Measurements from ENCODE around the gene TACR2. TPM values are rescaled to one million over a fixed set of nuclear protein-coding genes. Genes with fewer than 3 reads are reported as not detected.

The TACR2 gene
- total and polyA plus RNA-seq, 2 of the 13 experiments (the other 11 are each of a cell fraction or from before 2014, with no cell fraction given), result 0.04 TPM; not detected in 1

- H3K79me2 ChIP-seq (ENCODE audit: insufficient read depth, low read length), result no peaks in the 10 kb centered on the region
- H3K9ac ChIP-seq (ENCODE audit: insufficient read depth, low read depth, low read length), result no peak overlapping the region
- H3K27me3 ChIP-seq (ENCODE audit: control insufficient read depth in 1 of 2, insufficient read depth in 2 of 2, low read length in 2 of 2), result 0 out of 5 replicates have a peak, but pooled peaks cover 0 to 4% of the 10 kb centered on the region in 2 experiments
- ATAC-seq, result no peak
- DNase-seq (ENCODE audit: low spot score), result no peak
- peak overlapping the region; percentile 59 for H3K4me2 ChIP-seq (ENCODE audit: low read depth, low read length)
- intact Hi-C loops (cut with micrococcal nuclease; ENCODE audit: unreplicated experiment) (no loop called here), in situ Hi-C loops (cut with HindIII; ENCODE audit: extremely low pct_ligation_motif_present, low pct_unique_long_range_greater_than_20kb) (loop anchor here (5.0 kb wide), 2 partner anchors 98 to 228 kb away; no protein-coding TSS in a partner anchor)
- H4K20me1 ChIP-seq (ENCODE audit: insufficient read depth, low read length), result no peaks in the 10 kb centered on the region
- no peak overlapping the region for H3K27ac ChIP-seq (ENCODE audit: extremely low read length, insufficient read depth, low read length)
- POLR2A ChIA-PET, result interaction anchor here (1.0 kb wide), 1 partner anchor 16 kb away, joined by 3 read pairs; no protein-coding TSS in a partner anchor
- no peak overlapping the region for H2AFZ ChIP-seq (ENCODE audit: low read length)
- BruUV-seq (replicated peaks), result no TSS peak
- H3K9me3 ChIP-seq (ENCODE audit: low read length), result no peaks in the 10 kb centered on the region
- peak overlapping the region in 1 of 3 experiments; percentile 21; a peak in 1 of 6 replicates for H3K4me3 ChIP-seq (replicated peaks in 1 of 3; ENCODE audit: insufficient read depth in 1 of 3, low read depth in 2 of 3, low read length in 3 of 3)
- WGBS (ENCODE audit: low lambda C conversion rate), result 61% methylated on average over 7 of the region's 7 CpGs
- peaks cover 13% of the 10 kb centered on the region for H3K4me1 ChIP-seq (ENCODE audit: insufficient read depth, low read length)
- no peaks in the 10 kb centered on the region for H3K36me3 ChIP-seq (replicated peaks in 1 of 2; ENCODE audit: control insufficient read depth in 1 of 2, insufficient read depth in 2 of 2, low read length in 2 of 2)
- TF ChIP-seq, protein P1, sequence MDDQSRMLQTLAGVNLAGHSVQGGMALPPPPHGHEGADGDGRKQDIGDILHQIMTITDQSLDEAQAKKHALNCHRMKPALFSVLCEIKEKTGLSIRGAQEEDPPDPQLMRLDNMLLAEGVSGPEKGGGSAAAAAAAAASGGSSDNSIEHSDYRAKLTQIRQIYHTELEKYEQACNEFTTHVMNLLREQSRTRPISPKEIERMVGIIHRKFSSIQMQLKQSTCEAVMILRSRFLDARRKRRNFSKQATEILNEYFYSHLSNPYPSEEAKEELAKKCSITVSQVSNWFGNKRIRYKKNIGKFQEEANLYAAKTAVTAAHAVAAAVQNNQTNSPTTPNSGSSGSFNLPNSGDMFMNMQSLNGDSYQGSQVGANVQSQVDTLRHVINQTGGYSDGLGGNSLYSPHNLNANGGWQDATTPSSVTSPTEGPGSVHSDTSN (CRISPR knock-in tag; IDR thresholded peaks at IDR 0.05; ENCODE audit: borderline replicate concordance), result no peak
- TF ChIP-seq ELF1 (CRISPR knock-in tag; IDR thresholded peaks at IDR 0.05) (0 out of 2 replicates have a peak, but pooled peaks have one; percentile 2), RAD21 (CRISPR knock-in tag; IDR thresholded peaks at IDR 0.05) (peak; percentile 4; the same call in 1 of the 2 replicates)
- no peak for FAIRE-seq
- CTCF ChIA-PET (ENCODE audit: low intra/inter-chr PET ratio, low total read pairs), result interaction anchor here (0.8 to 3.7 kb wide), 2 partner anchors 41 to 98 kb away, joined by 4 to 56 read pairs; no protein-coding TSS in a partner anchor
Measured at GRCh38 chr10:69409176-69409495, 7.6 kb downstream of the TACR2 start.

- H3K27me3 ChIP-seq (ENCODE audit: control insufficient read depth in 1 of 2, insufficient read depth in 2 of 2, low read length in 2 of 2), result 0 out of 5 replicates have a peak, but pooled peaks cover 0 to 4% of the 10 kb centered on the region in 2 experiments
- H3K4me3 ChIP-seq (replicated peaks in 1 of 3; ENCODE audit: insufficient read depth in 1 of 3, low read depth in 2 of 3, low read length in 3 of 3), result peak overlapping the region in 1 of 3 experiments; percentile 21; a peak in 2 of 6 replicates
- no peak overlapping the region for H3K9ac ChIP-seq (ENCODE audit: insufficient read depth, low read depth, low read length)
- ATAC-seq, result peak; percentile 81
- no TSS peak for BruUV-seq (replicated peaks)
- no peak overlapping the region for H2AFZ ChIP-seq (ENCODE audit: low read length)
- peak overlapping the region; percentile 59 for H3K4me2 ChIP-seq (ENCODE audit: low read depth, low read length)
- no peaks in the 10 kb centered on the region for H4K20me1 ChIP-seq (ENCODE audit: insufficient read depth, low read length)
- no peaks in the 10 kb centered on the region for H3K79me2 ChIP-seq (ENCODE audit: insufficient read depth, low read length)
- intact Hi-C loops (cut with micrococcal nuclease; ENCODE audit: unreplicated experiment), result no loop called here
- ChIA-PET POLR2A (interaction anchor here (0.6 to 1.0 kb wide), 4 partner anchors 15 to 192 kb away, joined by 3 read pairs; no protein-coding TSS in a partner anchor), CTCF (ENCODE audit: low intra/inter-chr PET ratio, low total read pairs) (interaction anchor here (0.8 to 3.7 kb wide), 4 partner anchors 41 to 230 kb away, joined by 3 to 56 read pairs (median 4); no protein-coding TSS in a partner anchor)
- WGBS (ENCODE audit: low lambda C conversion rate), result 15% methylated on average over 19 of the region's 64 CpGs
- DNase-seq (ENCODE audit: low spot score), result peak; percentile 80
- no peaks in the 10 kb centered on the region for H3K9me3 ChIP-seq (ENCODE audit: low read length)
- peaks cover 13% of the 10 kb centered on the region for H3K4me1 ChIP-seq (ENCODE audit: insufficient read depth, low read length)
- H3K27ac ChIP-seq (ENCODE audit: extremely low read length, insufficient read depth, low read length), result no peak overlapping the region
- in situ Hi-C loops (cut with HindIII; ENCODE audit: extremely low pct_ligation_motif_present, low pct_unique_long_range_greater_than_20kb), result loop anchor here (5.0 kb wide), 2 partner anchors 99 to 229 kb away; no protein-coding TSS in a partner anchor
- no peaks in the 10 kb centered on the region for H3K36me3 ChIP-seq (replicated peaks in 1 of 2; ENCODE audit: control insufficient read depth in 1 of 2, insufficient read depth in 2 of 2, low read length in 2 of 2)
- FAIRE-seq, result no peak
- peak; percentile 20 for TF ChIP-seq HNRNPLL (IDR thresholded peaks at IDR 0.05; ENCODE audit: low read depth, low read length, poor library complexity, severe bottlenecking)
- peak; percentile 83 for TF ChIP-seq PATZ1 (CRISPR knock-in tag; IDR thresholded peaks at IDR 0.05)
- TF ChIP-seq ZNF782 (CRISPR knock-in tag; IDR thresholded peaks at IDR 0.05; ENCODE audit: borderline replicate concordance), result no peak
- 0 out of 2 replicates have a peak, but pooled peaks have one; percentile 26 for TF ChIP-seq REPIN1 (CRISPR knock-in tag; IDR thresholded peaks at IDR 0.05; ENCODE audit: borderline replicate concordance, low read depth)
- peak; percentile 33; the same call in 1 of the 2 replicates for TF ChIP-seq GATAD2A (CRISPR knock-in tag; IDR thresholded peaks at IDR 0.05)
- TF ChIP-seq HCFC1 (IDR thresholded peaks at IDR 0.05; ENCODE audit: low read depth, low read length), result no peak
- peak; percentile 79; the same call in 1 of the 2 replicates for TF ChIP-seq MAZ (IDR thresholded peaks at IDR 0.05; ENCODE audit: borderline replicate concordance, low read depth, low read length)
- TF ChIP-seq MAZ (CRISPR knock-in tag; IDR thresholded peaks at IDR 0.05; ENCODE audit: low read depth), result 0 out of 2 replicates have a peak, but pooled peaks have one; percentile 40
Measured at GRCh38 chr10:69408318-69409175, 8.2 kb downstream of the TACR2 start.

Measured in HepG2 (cell line).